Stimulated activated CD4-positive, alpha-beta T cell treated with anti-CD3 and anti-CD28 coated beads, Interleukin-4, amount 100 ng/mL, for 4 hours (primary cell): ENCODE results near the gene PPP1R16B.

ENCODE experiments used
- DNase-seq, 2 experiments: peaks; one replicate each; pipeline ENCODE4 v3.0.0-alpha.2; 2020

The PPP1R16B gene

DNA sequence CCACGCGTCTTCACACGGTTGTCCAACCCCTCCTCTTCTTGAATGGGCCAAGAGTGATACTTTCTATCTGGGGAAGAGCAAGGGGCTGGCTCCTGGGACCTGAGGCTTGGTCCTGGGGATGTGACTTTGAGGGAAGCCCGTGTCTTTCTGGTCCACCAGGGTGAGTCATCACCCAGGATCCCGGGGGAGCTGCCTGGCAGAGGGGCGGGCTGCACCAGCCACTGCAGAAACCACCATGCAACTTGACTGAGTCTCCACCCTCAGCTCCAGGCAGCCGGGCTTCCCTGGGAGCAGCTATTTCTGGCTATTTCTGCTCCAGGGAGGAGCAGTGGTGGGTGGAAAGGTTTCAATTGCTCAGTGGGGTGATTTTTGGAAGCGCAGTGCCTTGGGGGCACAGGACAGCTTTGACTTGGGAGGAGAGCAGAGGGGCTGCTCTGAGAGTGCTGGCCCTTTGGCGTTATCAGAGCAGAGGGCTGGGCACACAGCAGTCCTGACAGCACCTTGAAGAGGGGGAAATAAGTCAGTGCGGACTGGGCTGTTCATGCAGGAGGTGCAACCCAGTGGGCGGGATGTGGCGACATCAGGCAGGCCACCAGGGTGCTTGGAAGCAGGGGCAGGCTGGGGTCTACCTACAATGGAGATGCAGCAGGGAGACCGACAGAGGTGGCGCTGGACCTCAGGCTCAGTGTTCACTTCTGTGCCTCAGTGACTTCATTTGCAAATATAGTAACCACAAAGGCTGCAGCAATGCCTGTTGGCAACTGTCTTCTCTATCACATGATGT, 75.6 kb downstream of the PPP1R16B start:
- DNase-seq = no peak

DNA sequence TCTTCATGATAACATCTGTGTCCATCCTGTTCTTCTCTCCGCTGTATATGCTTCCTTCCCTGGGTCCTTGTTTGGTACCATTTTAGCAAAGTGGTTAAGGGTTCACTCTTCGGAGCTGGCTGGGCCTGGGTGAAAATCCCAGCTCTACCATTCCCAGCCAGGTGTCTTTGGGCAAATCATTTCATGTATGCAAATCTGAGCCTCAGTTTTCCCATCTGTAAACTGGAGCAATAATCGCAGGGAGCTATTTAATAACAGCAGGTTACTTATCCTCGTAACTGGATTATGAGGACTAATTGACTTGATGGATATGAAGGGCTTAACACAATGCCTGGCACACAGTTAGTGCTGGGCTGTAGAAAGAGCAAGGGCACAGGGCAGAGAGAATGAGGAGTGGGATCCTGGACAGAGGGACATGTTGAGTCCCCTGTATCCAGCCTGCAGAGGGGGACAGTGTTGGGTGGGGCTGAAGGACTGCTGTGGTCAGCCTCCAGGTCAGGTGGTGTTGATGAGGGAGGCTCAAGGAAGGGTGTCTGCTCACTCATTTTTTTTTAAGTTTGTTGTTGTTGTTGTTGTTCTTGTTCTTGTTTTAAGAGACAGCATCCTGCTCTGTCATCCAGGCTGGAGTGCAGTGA, 76.4 kb downstream of the PPP1R16B start:
- DNase-seq = no peak

DNA sequence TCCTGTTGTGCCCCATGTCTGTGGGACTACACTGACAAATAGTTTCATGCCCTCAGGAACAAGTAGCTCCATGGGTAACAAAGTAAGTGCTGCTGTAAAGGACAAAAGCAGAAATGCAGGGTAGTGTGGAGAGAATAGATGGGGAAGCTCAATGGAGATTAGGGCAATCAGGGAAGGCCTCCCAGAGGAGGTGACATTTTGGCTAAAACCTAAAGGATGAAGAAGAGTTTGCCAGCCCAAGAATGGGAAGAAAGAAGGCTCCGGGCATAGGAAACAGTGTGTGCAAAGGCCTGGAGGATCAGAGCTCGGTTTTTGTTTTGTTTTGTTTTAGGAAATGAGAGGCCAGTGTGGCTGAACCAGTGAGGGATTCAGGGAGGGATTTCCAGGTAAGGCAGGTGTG, 77.1 kb downstream of the PPP1R16B start:
- DNase-seq = no peak

DNA sequence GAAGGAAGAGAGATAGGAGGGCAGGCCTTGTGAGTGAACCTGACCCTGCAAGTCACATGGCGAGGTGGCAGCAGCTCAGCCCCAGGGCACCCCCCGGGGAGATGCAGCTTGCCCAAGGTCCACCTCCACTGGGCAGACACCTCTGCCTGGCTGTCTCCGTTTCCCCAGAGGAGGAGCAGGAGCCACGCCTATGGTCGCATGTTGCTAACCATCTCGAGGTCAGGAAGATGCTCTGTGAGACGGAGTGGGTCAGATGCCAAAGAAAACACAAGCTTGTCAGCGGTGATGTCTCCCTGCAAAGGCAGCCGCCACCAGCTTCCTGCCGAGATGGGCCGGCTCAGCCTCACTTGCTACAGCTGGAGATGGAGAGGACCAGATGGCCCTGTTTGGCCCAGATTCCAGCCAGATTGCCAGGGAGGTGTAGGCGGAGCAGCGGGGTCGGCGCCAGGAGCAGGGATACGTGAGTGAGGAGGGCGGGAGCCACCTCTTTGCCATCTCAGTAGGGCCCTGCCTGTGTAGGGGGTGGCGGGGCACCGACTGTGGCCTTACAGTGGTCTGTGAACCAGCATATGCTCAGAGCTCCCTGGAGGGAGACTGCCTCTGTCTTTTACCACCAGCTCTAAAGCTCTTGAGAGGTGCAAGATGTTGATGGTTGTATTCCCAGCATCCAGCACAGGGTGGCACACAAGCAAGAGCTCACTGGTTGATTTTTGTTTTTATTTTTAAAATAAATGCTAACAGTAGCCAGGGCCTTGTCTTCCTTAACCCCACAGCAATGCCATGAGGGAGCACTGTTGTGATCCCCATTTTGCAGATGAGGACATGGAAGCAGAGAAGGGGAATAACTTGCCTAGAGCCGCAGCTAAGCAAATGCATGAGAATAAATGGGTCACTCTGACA, 77.8 kb downstream of the PPP1R16B start:
- no peak for DNase-seq

DNA sequence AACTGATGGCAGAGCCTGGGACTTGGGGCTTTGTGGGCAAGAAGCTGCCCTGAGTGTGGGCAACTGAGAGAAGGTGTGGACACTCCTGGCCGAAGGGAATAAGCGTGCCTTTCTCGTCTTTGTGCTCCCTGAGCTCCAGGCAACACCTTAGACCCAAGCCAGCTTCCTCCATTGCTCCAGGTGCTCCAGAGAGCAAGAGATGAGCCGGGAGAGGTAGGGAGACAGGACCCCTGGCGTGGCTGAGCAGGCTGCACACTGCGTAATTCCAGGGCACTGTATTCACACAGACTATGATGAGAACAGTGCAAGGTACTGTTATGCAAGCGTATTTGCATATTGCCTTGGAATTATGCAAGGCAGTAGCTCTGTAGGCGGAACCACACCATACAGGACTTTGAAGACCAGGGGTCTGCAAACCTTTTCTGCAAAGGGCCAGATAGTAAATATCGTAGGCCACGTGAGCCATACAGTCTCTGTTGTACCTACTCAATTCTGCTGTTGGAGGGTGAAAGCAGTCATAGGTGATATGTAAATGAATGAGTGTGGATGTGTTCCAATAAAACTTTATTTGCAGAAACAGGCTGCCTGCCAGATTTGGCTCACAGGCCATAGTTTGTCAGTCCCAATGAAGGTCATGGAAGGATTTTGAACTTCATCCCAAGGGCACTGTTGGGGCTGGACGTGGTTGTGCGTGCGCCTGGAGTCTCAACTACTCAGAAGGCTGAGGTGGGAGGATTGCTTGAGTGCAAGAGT, 78.7 kb downstream of the PPP1R16B start:
- no peak for DNase-seq

DNA sequence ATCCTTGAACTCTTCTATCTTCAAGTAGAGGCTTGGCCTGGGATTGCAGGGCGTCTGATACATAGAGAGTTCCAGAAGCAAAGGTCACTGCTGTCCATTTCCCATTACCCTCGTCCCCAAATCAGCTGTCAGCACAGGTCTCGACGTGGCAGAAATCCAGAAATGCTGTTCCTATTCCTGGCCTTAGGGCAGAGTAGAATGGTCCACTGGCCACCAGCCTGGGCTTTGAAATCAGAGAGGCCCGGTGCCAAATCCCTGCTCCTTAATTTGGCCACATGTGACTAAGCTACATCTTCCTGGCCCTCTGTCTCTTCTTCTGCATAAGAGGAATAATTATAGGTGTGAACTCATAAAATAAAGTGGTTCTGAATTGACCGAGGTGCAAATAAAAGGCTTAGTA, 79.9 kb downstream of the PPP1R16B start:
- no peak for DNase-seq

DNA sequence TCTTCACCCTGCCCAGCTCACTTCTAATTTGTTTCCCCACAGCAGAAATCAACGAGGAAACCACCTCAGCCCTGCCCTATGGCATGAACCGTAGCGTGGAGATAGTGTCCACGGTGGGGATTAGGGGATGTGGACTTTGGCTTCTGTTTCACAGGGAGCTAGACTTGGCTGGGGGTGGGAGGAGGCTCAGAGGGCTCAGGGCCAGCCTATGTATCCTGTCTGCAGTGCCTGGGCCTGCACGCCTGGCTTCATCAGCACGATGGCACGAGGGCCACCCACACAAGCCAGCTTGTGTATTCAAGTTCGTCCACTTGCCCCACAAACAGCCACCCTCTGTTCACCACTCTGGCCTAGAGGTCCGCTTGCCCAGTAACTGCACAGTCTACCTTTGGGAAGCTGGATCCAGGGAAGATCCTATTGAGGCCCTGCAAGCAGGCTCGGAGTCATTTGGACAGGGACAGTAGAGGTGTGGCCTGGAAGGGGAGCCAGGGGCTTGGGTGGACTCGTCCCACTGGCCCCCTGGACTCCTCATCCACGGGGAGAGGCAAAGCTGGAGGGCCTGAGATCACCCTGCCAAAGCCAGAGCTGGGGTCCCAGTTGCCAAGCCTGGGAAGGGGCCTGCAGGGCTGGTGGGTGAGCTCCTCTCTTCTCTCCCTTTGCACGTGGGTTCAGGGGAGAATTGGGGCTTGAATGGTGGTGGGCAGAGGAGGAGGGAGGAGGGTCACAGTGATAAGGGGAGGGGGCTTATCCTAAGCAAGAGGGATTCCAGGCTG, 82.7 kb downstream of the PPP1R16B start:
- DNase-seq = no peak

DNA sequence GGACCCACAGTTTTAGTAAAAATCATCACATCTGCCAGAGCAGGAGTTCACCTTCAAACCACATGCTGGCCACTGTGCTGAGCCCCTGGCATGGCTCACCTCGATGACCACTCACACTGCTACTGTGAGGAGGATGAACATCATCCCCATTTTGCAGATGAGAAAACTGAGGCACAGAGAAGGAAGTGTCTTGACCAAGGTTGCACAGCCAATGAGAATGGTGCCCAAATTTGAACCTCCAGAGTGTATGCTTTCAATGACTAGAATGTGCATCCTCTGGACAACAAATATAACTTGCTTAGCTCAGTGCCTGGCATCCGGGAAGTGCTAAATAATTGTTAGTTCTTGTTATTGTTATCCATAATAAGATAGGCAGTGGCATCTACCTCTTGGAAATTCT, 83.6 kb downstream of the PPP1R16B start:
- DNase-seq = no peak

DNA sequence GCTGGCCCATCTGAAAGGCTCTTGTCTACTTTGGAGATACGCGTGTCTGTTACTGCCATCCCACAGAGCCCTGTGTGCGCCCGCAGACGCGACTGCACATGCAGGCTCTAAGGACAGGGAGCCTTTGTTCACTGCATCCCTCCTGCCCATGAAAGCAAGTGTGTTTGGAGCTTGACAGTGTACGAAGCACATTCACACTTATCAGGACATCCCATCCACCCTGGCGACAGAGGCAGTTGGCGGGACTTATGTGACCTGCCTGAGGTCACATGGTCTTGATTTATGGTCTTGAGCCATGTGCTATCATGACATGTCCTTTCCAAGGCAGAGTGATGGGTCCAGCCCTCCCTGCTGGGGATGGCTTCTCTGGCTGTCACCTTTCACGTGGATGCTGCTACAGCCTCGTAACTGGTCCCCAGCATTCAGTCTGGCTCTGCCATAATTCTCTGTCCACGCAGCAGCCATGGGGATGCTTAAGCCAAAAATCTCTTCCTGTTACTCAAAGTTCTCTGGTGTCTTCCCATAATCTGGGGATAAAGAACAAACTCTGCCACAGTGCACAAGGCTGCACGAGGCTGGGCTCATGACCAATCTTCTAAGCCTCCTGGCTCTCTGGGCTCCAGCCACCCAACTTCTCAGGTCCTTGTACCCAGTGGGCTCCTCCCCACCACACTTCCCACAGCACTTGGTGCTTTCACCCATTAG, 84.4 kb downstream of the PPP1R16B start:
- no peak for DNase-seq

DNA sequence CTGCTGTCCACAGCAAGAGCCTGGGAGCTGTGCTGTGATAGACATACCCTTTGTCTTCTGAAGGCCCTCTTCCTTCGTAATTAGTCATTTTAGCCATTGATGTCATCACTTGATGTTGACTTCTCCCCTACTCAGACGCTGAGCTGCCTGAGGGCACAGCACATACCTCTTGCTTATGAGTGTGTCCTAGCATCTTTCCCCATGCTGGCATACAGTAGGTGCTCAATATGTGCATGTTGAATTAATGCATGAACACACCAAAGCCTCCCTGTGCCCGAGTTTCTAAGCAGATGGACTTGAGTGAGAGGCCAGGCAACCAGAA, 85.0 kb downstream of the PPP1R16B start:
- DNase-seq = peak in 1 of 2 experiments; percentile 22

DNA sequence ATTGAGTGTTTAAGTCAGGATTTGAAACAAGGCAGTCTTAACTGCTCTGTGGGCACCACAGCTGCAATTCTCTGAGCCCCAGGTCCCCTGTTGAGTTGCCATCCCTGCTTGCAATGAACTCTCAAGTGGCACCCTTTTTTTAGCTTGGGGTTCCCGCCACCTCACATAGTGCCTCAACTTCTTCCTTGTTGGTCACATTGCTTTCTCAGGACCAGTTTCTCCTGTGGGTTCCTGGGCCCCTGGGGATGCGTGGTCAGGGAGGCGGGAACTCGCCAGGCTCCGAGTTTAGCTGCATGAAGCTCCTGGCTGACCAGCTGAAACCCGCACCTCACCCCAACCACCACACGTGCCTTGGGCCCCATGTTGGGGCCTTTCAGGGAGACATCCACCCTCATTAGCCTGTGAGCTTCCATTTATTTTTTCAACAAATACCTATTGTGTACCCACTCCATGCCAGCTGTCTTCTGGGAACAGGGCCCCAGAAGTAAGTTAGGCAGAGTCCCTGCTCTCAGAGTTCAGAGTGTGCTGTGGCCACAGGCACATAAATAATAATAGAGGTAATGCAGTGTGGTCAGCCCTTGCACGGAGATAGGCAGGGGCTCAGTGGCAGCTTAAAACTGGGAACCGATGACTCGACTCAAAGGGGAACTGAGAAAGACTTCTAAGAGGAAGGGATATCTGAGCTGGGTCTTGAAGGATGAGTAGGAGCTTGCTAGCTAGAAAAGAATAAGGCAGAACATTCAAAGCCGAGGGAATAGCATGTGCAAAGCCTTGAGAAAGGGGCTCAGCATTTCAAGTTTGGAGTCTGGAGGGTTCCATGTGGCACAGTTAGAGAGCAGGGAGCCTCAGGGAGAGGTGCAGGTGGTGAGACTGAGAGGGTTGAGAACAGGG, 86.8 kb downstream of the PPP1R16B start:
- DNase-seq = no peak

DNA sequence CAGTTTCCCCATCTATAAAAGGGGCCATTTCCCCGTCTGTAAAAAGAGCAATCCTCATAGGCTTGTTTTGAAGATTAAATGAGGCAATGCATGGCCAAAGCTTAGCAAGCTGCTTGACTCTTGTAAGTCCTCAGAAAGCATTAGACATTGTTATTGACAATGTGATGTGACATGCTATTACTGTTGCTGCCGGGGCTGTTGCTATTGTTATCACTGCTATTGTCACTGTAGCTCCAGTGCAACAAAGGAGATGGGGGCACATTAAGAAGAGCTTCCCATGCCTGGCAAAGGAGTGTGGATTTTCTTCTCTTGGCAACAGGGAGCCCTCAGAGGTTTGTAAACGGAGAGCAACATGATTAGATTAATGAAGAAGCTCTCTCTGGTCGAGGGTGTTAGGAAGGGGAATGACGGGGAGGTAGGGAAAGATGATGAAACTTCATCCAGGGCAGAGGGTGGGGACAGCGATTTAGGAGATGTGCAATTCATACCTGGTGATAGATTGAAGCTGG, 87.6 kb downstream of the PPP1R16B start:
- DNase-seq = no peak

DNA sequence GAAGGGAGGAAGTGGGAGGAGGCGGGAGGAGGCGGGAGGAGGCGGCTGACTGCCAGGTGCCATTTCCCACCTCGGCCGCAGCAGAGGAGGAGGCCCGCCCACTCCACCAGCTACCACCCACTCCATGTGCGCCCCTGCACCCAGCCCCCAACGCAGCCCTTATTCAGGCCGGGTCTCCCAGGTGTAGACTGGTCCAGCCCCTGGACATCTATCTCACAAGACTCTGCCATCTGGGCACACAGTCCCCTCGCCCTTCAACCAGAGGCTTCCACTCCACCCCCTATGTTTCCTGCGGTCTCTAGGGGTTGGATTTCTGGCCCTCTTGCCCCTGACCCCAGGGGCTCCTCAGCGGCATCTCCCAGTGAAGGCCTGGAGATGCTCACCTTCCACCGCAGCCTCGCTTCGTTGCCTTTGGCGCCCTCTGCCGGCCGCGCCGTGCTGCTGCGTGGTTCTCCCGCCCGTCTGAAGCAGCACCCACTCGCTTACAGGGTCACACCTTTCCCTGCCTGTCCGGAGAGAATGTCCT, 88.1 kb downstream of the PPP1R16B start:
- peak; percentile 75 to 81 for DNase-seq

DNA sequence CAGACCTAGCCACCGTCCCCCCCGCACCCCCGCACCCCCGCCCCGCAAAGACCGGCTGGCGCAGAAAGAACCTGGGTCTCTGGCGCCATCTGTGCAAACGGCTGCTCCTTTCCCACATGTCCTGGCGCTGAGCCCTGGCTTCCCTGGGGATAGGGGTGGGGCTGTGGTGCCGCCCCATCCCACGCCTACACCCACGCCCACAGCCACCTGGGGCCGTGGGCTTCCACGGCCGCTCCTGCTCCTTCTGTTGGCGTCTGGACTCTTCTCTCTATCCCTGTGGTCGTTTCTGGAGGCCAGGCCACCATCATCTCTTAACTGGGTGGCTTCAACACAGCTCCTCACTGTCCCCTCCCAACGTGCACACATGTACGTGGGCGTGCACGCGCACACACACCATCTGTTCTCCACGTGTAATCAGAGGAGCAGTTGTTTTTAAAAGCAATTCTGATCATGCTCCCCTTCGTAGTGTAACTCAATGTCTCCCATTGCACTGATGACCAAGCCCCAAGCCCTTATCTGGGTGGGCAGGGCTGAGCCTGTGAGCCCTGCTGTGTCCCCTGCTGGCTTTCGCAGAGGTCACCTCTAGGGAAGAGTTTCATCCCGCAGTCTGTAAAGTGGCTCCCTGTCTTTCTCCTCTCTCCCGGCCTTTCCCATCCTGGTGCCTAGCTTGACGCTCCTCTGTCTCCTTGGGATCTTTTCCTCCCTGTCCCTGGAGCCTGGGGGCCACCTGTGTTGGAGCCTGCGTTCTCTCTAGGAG, 88.8 kb downstream of the PPP1R16B start:
- DNase-seq = no peak

DNA sequence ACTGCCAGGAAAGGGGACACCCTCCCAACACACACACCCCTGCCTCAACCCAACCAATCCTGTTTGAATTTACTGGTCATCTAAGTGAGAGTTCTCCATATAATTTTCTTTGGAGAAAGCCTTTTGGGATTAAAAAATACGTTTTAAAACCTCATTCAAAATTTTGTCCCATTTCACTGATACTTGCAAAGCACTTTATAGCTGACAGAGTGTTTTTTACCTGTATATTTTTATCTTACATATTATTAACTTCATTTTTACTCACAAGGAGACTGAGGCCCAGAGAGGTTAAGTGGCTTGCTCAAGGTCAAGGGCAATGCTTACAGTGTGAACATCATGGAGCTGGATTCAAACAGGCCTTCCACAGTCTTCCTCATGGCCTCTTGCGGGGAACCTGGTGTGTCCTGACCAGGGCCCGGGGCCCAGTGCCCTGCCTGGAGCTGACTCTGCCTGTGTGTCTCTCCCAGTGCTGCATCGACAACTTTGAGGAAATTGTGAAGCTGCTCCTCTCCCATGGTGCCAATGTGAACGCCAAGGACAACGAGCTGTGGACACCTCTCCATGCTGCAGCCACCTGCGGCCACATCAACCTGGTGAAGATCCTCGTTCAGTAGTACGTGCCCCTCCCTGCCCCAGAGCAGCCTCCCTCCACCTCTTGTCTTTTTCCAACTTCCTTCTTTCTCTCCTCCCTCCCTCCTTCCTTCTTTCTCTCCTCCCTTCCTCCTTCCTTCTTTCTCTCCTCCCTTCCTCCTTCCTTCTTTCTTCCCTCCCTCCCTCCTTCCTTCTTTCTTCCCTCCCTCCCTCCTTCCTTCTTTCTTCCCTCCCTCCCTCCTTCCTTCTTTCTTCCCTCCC, 89.8 kb downstream of the PPP1R16B start:
- DNase-seq = no peak

DNA sequence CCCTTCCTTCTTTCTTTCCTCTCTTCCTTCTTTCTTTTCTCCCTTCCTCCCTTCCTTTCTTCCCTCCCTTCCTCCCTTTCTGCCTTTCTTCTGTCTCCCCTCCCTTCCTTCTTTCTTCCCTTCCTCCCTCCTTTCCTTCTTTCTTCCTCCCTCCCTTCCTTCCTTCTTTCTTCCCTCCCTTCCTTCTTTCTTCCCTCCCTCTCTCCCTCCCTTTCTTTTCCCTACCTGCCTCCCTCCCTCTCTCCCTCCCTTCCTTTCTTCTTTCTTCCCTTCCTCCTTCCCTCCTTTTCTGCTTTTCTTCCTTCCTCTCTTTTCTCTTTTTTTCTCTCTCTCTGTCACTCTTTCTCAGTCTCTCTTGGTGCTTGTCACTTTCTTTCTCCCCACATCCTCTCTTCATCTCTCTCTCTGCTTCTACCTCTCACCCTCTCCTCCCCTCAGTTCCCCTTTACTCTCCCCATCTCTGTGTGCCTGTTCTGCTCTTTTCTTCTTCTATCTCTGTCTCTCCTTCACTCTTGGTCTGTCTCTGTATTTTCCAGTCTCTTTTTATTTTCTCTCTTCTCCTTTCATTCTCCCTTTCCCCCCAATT, 90.6 kb downstream of the PPP1R16B start:
- DNase-seq = no peak

DNA sequence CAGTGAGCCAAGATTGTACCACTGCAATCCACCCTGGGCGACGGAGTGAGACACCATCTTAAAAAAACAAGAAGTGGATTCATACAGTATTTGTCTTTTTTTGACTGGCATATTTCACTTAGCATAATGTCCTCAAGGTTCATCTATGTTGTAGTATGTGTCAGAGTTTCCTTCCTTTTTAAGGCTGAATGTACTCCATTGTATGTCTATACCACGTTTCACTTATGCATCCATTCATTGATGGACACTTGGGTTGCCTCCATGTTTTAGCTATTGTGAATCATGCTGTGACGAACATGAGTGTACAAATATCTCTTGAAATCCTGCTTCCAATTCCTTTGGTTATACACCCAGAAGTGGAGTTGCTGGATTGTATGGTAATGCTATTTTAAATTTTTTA, 91.8 kb downstream of the PPP1R16B start:
- DNase-seq = no peak

DNA sequence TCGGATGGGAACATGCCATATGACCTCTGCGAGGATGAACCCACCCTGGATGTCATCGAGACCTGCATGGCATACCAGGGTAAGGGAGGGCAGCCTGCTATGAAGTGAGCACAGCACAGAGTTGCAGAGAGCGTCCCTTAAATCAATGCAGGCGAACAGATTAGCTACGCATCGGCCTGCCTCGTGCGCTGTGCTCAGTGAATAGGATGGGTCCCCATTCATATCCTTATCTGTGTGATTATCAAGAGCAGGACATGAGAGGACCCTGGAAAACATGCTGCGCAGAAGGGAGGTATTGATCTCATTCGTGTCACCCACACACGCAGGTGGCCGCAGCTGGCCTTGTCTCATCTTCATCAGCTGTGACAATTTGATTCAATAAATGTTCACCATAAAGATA, 95.1 kb downstream of the PPP1R16B start:
- DNase-seq = no peak
